Measurements from ENCODE around the gene POLR2H.
A peak's percentile ranks its signal among the peaks of the same experiment; 100 is the strongest.

Gene POLR2H

GRCh38 chr3:184352149-184352785 lies 9.2 kb upstream of the POLR2H start:
- DNase-seq: no peak

- no peak for DNase-seq
Measured at GRCh38 chr3:184352897-184353545, 8.5 kb upstream of the POLR2H start.

GRCh38 chr3:184353546-184353941 lies 8.0 kb upstream of the POLR2H start:
- no peak for DNase-seq

GRCh38 chr3:184354121-184354728 lies 7.3 kb upstream of the POLR2H start:
- peak; percentile 42 to 82 (median 67) for DNase-seq

GRCh38 chr3:184354754-184355153 lies 6.8 kb upstream of the POLR2H start:
- DNase-seq: no peak

- no peak for DNase-seq
Measured at GRCh38 chr3:184355261-184356040, 6.1 kb upstream of the POLR2H start.

- DNase-seq: no peak
Measured at GRCh38 chr3:184357248-184358123, 4.0 kb upstream of the POLR2H start.

- no peak for DNase-seq
Measured at GRCh38 chr3:184358124-184358767, 3.3 kb upstream of the POLR2H start.

GRCh38 chr3:184358921-184359350 lies 2.6 kb upstream of the POLR2H start:
- DNase-seq: no peak

GRCh38 chr3:184359610-184360009 lies 1.9 kb upstream of the POLR2H start:
- no peak for DNase-seq

GRCh38 chr3:184360070-184360928 lies 1.2 kb upstream of the POLR2H start:
- no peak for DNase-seq

GRCh38 chr3:184360929-184361531 lies 480 bp upstream of the POLR2H start:
- no peak for DNase-seq

GRCh38 chr3:184361932-184362667 lies 590 bp downstream of the POLR2H start:
- DNase-seq: peak; percentile 33 to 61 (median 36)

- peak; percentile 96 to 98 (median 98) for DNase-seq
Measured at GRCh38 chr3:184362668-184363546, 1.4 kb downstream of the POLR2H start.

- no peak for DNase-seq
Measured at GRCh38 chr3:184366619-184367289, 5.2 kb downstream of the POLR2H start.

- DNase-seq: no peak
Measured at GRCh38 chr3:184368116-184368515, 6.6 kb downstream of the POLR2H start.

- no peak for DNase-seq
Measured at GRCh38 chr3:184368586-184369183, 7.2 kb downstream of the POLR2H start.

All from suppressor macrophage treated with lipopolysaccharide for 1 hour (primary cell).